GM18502 (cell line): ENCODE data around the gene LHFPL2.

Experiments used
- ATAC-seq: cut with Tn5 transposase; IDR thresholded peaks from one replicate; pipeline ENCODE4 v1.9.1; 2021; ENCODE audit warnings: mild to moderate bottlenecking; ENCODE audit not compliant: unreplicated experiment, poor library complexity

The LHFPL2 gene

DNA sequence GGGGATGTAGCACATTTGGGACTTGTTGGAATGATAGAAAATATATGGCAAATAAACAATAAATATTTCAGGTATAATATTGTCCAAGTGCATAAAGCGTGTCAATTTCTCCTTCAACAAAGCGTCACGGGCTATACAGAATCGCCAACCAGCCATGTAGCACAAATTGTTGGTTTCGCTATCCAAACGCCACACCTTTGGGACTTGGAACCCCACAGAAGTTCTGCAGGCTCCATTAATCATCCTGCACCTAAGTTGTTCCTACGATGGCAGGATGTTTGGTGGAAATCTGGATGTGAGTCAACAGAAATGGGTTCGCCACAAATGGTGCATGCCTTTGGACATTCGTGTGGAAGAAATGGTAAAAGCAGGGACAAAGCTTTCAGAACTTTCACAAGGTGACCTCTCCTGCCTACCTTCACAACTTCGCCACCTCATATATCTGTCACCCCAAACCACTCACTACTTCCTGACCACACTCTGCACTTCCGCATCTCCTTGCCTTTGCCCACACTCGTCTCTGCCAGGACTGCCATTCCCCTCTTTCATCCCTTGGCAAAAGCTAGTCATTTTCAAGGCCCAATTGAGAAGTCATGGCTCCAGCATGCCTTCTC lies 95.7 kb downstream of the LHFPL2 start:
- ATAC-seq = no peak

DNA sequence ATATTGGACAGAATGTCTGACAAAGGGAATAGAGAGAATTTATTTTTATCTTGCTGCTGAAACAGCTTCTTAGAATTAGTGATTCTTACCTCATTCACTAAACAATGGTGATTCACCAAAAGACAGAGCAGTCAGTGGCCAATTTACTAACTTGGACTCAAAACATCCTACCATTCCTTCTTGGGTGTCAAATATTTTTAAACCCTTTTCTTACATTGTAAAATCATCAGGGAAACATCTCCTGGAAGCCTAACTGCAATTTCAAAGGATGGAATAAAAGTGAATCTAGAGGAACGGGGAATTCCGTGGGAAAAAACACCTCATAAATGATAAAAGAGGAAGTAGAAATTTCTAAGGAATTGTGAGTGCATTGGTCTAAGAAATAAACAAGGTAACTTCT lies 97.7 kb downstream of the LHFPL2 start:
- ATAC-seq = no peak

- ATAC-seq = peak; percentile 43
Observed at GRCh38 chr5:78549043-78549442, 99.5 kb downstream of the LHFPL2 start.

- ATAC-seq = no peak
Observed at GRCh38 chr5:78547731-78548615, 100.6 kb downstream of the LHFPL2 start.

GRCh38 chr5:78547183-78547582 lies 101.4 kb downstream of the LHFPL2 start:
- no peak for ATAC-seq

- no peak for ATAC-seq
Observed at GRCh38 chr5:78546276-78546996, 102.1 kb downstream of the LHFPL2 start.

DNA sequence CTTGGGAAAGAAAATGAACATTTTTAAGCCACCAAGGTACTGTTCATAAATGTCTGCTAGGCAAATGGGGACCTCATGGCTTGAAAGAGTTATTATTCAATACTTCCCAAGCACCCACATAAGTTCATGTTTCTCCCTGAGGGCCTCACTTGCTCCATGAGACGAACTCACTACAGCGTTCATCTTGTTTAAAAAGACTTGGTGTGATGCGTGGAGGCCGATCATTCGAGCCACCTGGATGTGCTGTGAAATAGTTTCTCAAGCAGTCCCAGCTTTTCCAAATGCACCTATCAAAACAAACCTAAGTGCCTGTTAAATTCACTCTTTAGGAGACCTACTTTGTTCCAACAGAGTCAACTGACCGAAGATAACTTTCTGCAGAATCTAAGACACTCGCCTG lies 103.2 kb downstream of the LHFPL2 start:
- no peak for ATAC-seq

GRCh38 chr5:78544561-78545201 lies 103.9 kb downstream of the LHFPL2 start:
- peak; percentile 67 for ATAC-seq

- peak; percentile 8 for ATAC-seq
Observed at GRCh38 chr5:78543916-78544315, 104.7 kb downstream of the LHFPL2 start.

DNA sequence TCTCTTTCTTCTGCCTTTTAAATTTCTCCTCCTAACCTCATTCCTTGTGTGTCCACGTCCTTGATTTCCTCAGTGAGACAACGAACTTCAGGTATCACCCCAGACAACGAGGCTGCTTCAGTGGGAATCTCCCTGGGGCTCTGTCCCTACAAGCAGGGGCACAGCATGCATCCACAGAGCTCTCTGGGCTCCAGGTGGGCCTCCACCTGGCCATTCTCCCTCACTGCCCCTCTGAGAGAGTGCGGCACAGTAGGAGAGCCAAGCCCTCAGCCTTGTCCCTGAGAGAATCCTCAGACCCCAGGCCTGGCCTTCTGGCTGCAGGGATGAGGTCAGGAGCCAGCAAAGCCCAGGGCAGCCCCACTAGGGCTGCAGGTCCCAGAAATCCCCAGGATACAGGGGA lies 105.3 kb downstream of the LHFPL2 start:
- ATAC-seq = no peak

DNA sequence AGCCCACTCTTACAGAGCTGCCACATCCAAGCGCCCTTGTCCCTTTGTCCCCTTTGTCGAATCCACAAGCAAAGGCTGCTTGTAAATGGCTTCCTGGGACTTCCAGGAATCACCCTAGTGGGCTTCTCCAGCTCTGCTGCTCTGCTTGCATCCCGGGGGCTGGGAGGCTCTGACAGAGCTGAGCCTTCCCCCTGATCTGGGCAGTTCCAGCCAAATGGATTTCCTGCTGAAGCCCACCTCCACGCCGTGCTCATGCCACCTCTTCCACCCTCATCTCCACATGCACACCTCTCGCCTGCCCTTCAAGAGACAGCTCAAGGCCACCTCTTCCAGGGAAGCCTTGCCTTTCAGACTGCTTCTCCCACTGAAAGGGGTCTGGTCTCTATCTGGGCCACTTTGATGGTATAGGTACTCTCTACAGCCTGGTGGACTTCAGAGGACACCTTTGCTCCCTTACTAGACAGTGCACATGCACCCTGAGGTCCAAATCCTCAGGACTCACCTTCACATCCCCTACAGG lies 106.2 kb downstream of the LHFPL2 start:
- ATAC-seq = no peak

GRCh38 chr5:78541086-78541654 lies 107.4 kb downstream of the LHFPL2 start:
- ATAC-seq = no peak

DNA sequence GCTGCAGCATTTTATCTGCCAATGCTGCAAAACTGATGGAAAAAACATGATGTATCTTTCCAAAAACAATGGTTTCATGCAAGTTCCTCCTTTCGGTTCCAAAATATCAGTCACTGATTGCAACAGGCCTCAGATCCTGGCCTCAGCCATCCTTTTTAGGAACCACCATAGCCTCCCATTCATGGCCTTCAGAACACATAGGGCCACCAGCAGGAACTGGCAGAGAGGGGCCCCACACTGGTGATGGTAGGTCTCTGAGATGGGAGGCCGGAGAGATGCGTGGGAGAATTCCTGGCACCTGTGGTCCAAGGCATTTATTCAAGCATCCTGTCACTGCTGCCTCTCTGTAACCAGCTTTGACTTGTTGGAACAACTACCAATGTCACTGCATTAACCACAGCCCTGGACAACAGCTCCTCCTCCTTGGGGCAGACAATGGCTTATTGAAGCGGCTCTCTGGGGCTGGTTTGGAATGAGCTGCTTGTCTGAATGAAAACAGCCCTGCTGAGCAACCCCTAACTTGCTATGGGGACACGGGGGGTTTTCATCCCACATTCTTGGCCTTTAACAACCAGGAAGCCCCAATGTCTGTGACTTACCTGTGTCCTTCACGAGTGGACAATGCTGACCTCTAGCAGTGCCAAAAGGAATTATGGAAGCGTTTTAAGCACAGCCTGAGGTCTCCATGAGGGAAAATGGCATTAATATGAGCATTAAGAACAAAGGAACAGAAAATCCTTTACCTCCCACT lies 108.1 kb downstream of the LHFPL2 start:
- ATAC-seq = no peak

DNA sequence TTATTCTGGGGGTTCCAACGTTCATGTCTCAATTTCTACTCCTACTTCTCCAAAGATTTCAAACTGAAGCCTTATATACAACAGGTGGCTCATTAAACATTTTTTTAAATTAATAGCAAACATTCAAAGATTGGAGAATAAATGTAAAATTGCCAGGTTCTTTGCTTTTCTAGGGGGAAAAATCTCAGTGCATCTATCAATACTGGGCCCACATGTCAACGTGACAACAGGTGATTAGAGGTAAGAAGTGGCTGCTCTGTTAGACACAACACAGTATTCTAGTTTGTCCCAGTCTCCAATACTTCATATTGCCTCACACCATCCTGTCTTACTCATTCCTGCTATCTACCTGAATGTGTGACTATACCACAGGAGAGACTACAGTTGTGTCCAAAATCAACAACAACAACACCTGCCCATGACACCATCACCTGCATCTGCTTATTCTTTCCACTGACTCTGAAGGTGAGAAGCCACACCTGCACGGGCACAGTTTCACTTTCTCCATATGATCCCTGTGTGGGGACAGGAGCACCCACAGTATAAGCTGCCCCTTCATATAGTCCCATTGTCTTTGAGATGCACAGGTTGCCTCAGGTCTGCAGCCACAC lies 110.2 kb downstream of the LHFPL2 start:
- no peak for ATAC-seq

DNA sequence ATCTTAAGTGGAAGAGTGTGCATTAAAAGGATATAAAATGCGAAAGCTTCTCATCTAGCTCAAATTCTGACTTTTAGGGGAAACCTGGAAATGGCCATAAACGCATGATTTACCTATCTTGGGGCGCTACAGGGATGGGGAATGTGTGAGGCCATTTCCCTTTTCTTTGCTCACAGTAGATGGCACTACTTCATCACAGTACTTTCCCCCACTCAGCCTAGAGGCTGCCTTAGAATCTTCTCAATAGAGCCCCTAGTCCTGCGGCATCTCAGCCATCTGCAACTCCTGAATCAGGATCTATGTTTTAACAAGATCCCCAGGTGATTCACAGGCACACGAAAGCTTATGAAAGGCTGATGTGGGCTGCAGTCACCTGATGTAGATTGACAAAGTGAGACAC lies 110.8 kb downstream of the LHFPL2 start:
- peak; percentile 48 for ATAC-seq

DNA sequence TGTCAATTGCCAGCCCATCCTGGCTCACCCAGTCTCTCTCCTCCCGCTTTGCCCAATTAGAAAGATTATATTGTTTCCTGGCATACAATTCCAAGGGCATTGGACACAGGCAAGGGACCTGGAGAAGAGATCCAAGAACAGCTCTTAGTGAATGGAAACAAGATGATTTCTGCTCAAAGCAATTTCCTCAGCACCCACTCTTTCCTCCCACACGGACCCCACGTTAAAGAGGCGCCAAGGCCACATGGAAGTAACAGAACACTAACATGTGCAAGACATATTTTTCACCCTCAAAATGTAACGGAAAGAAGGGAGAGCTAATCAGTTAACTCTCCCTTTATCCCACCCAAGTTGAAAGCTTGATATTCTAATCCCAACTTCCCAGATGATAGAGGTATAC lies 111.2 kb downstream of the LHFPL2 start:
- ATAC-seq = no peak

DNA sequence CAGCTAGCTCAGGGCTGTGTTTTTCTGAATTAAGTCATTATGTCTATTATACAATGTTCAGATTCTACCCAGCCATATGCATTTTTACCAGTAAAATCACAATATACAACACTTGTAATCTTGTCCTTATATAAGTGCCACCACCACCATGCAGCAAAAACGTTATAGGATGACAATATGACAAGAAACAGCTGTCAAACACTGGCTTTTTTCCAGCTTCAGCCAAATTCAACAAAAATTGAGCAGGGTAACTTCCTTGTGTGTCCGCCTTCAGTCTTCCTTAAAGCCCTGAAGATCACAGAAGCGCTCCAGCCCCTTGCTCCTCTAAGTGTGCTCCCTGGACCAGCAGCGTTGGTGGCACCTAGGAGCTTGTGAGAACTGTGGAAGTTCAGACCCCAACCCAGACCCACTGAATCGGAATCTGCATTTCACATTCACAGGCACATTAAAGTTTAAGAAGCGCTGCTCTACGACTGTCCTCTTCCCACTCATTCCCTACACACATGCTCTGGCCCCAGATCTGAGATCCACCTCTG lies 111.8 kb downstream of the LHFPL2 start:
- ATAC-seq = no peak

- ATAC-seq = no peak
Observed at GRCh38 chr5:78534905-78535200, 113.7 kb downstream of the LHFPL2 start.
